ENCODE results near the gene PIK3R6.
"Not testable (repeated sequence)": the region's sequence is repeated elsewhere in the genome, so short reads cannot be mapped to it uniquely, and the experiment has no call there.

The PIK3R6 gene

DNA sequence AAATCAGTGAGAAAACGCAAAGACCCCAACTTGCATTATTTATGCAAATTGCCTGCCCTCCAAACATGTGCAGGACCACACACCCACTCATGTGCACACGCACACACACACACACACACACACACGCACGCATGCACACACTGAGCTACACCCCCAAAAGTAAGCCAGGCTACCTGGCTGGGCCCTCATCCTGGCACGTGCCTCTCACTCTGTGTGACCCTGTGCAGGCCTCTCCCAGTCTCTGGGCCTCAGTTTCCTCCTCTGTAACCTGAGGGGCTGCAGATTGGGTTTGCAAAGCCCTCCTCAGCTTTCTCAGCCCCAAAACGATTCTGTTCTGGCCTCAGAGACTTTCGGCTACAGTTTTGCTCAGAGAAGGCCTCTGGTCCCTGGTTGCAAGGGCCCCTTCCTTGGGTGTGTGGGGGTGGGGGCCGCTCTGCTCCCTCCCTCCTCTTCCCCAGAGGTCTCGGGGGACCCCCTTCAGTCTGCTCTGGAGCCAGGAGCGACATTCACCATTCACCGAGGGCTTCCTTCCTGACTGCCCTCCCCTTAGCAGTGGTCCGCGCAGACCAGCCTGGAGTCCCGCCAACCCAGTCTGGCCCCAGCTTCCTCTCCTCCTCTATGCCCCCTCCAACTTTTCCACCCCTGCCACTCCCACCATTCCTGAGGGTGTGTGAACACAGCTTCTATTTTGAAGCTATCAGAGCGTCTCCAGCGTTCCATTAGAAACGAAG lies 5.4 kb upstream of the PIK3R6 start:
- DNase-seq (ENCODE audit: low read depth) = no peak

DNA sequence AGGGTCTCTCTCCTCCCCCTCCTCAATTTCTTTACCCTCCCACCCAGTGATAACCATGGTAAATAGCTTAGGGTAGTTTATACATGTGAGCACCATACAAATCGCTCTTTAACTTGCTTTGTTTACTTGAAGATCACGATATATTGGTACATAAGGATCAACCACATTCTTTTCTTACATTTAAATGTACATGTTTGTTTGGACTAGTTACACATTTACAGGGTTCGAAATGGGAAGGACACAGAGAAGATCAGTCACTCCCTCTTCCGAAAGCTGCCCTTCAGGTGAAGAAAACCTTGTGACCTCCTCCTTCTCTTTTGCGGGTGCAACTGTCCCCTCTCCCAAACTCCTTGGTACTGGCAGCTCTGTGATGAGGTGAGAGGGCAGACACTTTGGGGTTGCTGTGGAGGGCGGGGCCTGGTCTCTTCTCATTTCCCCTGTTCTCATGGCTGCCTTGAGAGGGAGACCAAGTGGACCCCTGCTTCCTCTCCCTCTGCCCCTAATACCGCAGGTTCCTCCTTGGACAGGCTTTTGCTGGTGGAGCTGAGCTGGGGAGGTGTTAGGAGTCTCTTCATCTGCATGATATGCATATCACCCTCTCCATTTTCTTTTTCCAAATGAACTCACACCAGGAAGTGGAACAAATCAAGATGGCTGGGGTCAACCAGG lies 4.7 kb upstream of the PIK3R6 start:
- DNase-seq (ENCODE audit: low read depth) = no peak

DNA sequence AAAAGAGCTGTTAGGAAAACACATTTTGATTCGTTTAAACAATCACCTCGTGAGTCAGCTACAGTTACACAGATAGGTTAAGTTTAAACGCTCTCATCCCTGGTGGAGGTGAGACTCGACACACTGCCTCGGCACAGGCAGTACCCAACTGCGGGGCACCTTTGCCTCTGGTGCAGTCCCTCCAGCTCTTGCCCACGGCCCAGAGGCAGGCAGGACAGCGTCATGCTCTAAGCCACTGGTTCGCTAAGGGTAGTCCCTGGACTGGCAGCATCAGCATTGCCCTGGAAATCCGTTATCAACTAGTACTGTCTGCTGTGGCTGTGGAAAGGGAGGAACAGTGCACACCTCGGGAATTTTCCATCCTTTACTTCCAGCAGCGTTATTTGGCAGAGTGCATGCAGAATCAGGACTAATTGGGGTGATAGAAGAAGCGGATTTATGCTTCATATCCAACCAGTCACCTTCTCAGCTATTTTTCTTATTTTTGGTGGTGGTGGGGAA lies 3.7 kb upstream of the PIK3R6 start:
- DNase-seq (ENCODE audit: low read depth) = no peak

DNA sequence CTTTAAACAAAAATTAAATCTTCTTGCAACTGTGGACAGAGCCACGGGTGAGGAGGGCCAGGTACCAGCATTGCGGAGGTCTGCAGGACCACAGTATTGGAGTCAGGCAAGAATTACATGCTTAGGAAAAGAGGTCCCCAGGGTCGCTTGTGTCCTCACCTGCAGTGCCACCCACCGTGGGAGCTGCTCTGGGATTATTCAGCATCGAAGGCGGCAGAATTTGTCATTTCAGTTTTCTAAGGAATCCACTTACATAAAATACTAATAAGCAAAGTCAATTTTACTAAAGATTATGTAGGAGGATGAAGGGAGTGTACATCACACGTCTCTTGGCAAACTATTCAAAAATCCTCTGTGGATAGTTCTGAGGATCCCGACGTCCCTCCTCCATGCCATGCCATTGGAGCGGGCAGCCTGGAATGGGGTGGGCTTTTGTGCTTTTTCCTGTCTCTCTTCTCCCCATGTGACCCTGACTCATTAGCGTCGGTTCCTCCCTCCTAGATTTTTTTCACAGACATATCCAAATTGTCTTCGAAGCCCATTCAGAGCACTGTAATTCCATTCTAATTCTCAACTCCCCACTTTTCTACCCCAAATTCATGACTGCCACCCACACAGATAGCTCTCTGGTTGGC lies 3.0 kb upstream of the PIK3R6 start:
- no peak for DNase-seq (ENCODE audit: low read depth)

GRCh38 chr17:8869114-8869815 lies 1.8 kb upstream of the PIK3R6 start:
- no peak for DNase-seq (ENCODE audit: low read depth)

GRCh38 chr17:8868529-8868951 lies 1.1 kb upstream of the PIK3R6 start:
- DNase-seq (ENCODE audit: low read depth) = no peak

- no peak for DNase-seq (ENCODE audit: low read depth)
Observed at GRCh38 chr17:8868092-8868491, 618 bp upstream of the PIK3R6 start.

- DNase-seq (ENCODE audit: low read depth) = no peak
Observed at GRCh38 chr17:8865811-8866210, 1.7 kb downstream of the PIK3R6 start.

DNA sequence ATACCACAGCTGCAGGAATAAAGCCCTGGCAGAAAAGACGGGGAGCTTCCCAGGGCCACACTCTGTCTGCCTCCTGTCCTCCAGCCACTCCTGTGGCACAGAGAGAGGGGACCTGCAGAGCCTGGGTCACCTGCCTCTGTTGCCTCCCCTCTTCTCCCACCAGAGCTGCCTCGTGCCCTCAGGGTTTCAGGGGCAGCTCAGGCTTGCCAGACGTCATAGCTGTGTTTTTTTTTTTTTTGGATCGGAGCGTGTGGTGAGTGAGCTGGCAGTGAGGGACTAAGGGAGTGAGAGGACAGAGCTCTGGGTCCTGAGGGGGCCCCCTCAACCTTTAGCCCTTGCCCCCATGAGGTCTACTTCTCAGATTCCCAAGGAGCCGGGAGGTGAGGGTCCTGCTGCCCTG lies 2.1 kb downstream of the PIK3R6 start:
- no peak for DNase-seq (ENCODE audit: low read depth)

GRCh38 chr17:8862213-8863056 lies 5.0 kb downstream of the PIK3R6 start:
- no peak for DNase-seq (ENCODE audit: low read depth)

DNA sequence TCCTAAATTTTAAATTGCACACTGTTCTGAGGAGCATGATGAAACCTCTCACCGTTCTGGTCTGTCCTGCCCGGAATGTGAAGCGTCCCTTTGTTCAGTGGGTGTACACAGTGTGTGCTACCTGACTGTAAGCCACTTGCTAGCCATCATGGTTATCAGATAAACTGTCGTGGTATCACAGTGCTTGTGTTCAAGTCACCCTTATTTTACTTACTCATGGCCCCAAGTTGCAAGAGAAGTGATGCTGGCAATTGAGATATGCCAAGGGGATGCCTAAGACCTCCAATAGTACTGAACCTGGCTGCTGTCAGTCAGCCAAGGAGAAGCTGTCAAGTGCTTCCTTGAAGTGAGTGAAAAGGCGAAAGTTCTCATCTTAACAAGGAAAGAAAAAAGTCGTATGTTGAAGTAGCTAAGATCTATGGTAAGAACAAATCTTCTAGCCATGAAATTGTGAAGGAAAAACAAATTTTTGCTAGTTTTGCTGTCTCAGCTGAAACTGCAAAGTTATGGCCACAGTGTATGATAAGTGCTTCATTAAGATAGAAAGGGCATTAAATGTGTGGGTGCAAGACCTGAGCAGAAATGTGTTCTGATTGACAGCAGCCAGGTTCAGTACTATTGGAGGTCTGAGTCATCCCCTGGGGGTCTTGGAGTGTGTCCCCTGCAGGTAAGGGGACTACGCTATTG lies 5.8 kb downstream of the PIK3R6 start:
- DNase-seq (ENCODE audit: low read depth) = no peak

DNA sequence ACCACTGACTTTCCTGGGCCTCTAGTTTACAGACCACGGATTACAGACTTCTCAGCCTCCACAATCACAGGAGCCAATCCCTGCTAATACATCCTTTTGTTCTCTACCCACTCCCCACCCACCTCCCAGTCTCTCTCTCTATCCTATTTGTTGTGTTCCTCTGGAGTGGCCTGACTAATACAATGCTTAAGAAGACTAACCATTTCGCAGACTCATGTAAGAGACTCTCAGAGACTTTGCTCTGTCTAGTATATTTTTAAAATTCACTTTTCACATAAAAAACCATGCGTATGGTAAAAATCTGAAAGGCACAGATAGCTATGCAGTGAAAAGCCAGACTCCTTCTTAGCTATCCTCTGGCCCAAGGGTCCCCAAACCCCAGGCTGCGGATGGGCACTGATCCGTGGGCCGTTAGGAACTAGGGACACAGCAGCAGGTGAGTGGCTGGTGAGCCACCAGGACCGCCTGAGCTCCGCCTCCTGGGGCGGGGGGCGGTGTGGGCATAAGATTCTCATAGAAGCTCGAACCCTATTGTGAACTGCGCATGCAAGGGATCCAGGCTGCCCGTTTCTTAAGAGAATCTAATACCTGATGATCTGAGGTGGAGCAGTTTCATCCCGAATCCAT lies 7.6 kb downstream of the PIK3R6 start:
- DNase-seq (ENCODE audit: low read depth) = no peak

GRCh38 chr17:8859027-8859803 lies 8.3 kb downstream of the PIK3R6 start:
- no peak for DNase-seq (ENCODE audit: low read depth)

DNA sequence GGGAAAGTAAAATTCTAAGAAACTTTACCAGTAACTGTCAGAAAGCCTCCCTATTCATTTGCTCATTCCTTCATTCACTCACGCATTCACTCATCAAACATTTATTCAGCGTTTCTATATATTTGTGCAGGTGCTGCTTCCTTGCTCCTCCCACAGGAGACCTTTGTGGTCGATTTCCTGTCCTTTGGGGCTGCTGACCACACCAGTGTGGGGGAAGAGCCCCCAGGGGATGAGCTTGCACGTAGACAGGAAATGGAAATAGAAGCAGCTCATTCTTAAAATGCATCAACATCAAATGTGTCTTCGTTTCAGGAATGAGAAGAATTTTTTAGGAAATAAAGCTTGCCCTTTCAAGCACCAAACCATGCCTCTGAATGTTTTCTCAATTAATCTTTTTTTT lies 9.6 kb downstream of the PIK3R6 start:
- DNase-seq (ENCODE audit: low read depth) = no peak

DNA sequence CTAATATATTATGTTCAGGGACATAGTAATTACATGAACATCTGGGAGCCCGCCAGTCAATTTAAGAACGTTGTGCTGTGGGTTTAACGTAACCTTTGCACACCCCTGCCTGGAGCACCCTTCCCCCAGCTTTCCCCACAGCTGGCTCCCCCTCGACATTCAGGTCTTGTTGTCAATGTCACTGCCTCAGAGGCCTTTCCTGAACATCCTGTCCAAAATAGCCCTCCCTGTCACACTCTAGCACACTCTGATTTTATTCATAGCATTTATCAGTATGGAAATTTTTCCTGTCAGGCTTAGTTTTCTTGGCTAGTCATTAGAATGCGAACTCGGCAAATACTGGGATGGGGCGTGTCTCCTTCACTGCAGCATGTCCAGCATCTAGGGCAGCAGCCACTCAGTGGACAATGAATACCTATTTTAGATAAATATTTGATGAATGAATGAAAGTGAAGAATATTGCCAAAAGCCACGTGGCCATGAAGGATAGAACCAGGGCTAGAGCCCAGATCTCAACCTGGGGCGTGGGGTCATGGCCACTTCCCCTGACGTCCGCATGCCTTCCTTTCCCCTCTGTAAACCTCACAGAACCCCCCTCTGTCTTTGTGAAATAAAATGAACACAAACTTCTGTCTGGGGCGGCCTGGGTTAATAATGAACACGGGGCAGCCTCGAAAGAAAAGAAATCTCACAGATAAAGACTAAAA lies 10.5 kb downstream of the PIK3R6 start:
- no peak for DNase-seq (ENCODE audit: low read depth)

DNA sequence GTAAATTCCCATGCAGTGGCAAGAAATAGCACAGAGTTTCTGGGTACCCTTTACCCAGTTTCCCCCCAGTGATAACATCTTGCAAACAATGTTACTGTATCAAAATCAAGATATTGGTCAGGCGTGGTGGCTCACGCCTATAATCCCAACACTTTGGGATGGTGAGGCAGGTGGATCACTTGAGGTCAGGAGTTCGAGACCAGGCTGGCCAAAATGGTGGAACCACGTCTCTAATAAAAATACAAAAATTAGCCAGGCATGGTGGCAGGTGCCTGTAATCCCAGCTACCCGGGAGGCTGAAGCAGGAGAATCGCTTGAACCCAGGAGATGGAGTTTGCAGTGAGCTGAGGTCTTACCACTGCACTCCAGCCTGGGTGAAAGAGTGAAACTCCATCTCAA lies 11.3 kb downstream of the PIK3R6 start:
- not testable (repeated sequence) for DNase-seq (ENCODE audit: low read depth)

DNA sequence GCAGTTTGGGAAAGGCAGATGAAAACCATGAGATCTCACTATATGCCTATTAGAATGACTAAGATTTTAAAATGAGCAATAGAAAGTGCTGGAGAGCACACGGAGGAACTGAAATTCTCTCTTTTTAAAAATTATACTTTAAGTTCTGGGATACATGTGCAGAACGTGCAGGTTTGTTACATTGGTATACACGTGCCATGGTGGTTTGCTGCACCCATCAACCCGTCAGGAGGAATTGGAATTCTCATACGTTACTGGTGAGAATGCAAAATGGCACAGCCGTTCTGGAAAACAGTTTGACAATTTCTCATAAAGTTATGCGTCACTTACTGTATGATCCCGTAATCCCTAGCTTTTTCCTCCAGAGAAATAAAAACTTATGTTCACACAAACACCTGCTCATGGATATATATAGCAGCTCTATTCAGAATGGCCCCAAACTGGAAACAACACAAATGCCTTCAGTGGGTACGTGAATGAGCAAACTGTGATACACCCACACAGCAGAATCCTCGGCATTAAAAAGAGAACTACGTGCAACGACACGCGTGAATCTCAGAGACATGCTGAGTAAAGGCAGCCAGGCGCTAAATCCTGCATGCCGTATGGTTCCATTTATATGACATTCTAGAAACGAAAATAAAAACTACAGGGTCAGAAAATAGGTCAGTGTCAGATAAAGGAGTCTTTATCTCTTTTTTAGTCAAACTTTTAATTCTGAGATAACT lies 11.8 kb downstream of the PIK3R6 start:
- no peak for DNase-seq (ENCODE audit: low read depth)

DNA sequence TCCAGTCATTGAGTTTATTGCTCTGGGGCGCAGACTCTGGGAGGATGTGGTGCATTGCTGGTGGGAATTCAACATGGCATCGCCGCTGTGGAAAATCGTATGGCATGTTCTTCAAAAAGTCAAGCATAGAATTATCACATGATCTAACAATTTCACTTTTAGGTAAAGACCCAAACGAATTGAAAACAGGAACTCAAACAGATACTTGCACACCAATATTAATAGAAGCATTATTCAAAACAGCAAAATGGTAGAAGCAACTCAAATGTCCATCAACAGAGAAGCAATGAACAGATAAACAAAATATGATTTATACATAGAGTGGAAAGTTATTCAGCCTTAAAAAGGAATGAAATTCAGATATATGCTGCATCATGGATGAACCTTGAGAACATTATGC lies 15.9 kb downstream of the PIK3R6 start:
- DNase-seq (ENCODE audit: low read depth) = no peak

Data from activated T-cell treated with anti-CD3 and anti-CD28 coated beads for 1 hour (primary cell).